HG03139 (cell line): ENCODE measurements around the gene CEACAM5.
"Not testable (repeated sequence)": the region's sequence is repeated elsewhere in the genome, so short reads cannot be mapped to it uniquely, and the experiment has no call there.

Experiments used
- ATAC-seq: cut with Tn5 transposase; IDR thresholded peaks from one replicate; pipeline ENCODE4 v1.9.1; 2021; ENCODE audit not compliant: unreplicated experiment

Gene CEACAM5

DNA sequence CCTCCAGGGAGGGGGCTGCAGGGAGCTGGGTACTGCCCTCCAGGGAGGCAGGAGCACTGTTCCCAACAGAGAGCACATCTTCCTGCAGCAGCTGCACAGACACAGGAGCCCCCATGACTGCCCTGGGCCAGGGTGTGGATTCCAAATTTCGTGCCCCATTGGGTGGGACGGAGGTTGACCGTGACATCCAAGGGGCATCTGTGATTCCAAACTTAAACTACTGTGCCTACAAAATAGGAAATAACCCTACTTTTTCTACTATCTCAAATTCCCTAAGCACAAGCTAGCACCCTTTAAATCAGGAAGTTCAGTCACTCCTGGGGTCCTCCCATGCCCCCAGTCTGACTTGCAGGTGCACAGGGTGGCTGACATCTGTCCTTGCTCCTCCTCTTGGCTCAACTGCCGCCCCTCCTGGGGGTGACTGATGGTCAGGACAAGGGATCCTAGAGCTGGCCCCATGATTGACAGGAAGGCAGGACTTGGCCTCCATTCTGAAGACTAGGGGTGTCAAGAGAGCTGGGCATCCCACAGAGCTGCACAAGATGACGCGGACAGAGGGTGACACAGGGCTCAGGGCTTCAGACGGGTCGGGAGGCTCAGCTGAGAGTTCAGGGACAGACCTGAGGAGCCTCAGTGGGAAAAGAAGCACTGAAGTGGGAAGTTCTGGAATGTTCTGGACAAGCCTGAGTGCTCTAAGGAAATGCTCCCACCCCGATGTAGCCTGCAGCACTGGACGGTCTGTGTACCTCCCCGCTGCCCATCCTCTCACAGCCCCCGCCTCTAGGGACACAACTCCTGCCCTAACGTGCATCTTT, 7.8 kb upstream of the CEACAM5 start:
- no peak for ATAC-seq

DNA sequence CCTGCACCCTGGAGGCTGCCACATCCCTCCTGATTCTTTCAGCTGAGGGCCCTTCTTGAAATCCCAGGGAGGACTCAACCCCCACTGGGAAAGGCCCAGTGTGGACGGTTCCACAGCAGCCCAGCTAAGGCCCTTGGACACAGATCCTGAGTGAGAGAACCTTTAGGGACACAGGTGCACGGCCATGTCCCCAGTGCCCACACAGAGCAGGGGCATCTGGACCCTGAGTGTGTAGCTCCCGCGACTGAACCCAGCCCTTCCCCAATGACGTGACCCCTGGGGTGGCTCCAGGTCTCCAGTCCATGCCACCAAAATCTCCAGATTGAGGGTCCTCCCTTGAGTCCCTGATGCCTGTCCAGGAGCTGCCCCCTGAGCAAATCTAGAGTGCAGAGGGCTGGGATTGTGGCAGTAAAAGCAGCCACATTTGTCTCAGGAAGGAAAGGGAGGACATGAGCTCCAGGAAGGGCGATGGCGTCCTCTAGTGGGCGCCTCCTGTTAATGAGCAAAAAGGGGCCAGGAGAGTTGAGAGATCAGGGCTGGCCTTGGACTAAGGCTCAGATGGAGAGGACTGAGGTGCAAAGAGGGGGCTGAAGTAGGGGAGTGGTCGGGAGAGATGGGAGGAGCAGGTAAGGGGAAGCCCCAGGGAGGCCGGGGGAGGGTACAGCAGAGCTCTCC, 6.9 kb upstream of the CEACAM5 start:
- no peak for ATAC-seq

DNA sequence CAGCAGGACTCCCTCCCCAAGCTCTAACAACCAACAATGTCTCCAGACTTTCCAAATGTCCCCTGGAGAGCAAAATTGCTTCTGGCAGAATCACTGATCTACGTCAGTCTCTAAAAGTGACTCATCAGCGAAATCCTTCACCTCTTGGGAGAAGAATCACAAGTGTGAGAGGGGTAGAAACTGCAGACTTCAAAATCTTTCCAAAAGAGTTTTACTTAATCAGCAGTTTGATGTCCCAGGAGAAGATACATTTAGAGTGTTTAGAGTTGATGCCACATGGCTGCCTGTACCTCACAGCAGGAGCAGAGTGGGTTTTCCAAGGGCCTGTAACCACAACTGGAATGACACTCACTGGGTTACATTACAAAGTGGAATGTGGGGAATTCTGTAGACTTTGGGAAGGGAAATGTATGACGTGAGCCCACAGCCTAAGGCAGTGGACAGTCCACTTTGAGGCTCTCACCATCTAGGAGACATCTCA, 6.2 kb upstream of the CEACAM5 start:
- ATAC-seq = no peak

DNA sequence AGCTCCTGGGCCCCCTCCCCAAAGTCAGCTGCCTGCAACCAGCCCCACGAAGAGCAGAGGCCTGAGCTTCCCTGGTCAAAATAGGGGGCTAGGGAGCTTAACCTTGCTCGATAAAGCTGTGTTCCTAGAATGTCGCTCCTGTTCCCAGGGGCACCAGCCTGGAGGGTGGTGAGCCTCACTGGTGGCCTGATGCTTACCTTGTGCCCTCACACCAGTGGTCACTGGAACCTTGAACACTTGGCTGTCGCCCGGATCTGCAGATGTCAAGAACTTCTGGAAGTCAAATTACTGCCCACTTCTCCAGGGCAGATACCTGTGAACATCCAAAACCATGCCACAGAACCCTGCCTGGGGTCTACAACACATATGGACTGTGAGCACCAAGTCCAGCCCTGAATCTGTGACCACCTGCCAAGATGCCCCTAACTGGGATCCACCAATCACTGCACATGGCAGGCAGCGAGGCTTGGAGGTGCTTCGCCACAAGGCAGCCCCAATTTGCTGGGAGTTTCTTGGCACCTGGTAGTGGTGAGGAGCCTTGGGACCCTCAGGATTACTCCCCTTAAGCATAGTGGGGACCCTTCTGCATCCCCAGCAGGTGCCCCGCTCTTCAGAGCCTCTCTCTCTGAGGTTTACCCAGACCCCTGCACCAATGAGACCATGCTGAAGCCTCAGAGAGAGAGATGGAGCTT, 4.7 kb upstream of the CEACAM5 start:
- ATAC-seq = no peak

DNA sequence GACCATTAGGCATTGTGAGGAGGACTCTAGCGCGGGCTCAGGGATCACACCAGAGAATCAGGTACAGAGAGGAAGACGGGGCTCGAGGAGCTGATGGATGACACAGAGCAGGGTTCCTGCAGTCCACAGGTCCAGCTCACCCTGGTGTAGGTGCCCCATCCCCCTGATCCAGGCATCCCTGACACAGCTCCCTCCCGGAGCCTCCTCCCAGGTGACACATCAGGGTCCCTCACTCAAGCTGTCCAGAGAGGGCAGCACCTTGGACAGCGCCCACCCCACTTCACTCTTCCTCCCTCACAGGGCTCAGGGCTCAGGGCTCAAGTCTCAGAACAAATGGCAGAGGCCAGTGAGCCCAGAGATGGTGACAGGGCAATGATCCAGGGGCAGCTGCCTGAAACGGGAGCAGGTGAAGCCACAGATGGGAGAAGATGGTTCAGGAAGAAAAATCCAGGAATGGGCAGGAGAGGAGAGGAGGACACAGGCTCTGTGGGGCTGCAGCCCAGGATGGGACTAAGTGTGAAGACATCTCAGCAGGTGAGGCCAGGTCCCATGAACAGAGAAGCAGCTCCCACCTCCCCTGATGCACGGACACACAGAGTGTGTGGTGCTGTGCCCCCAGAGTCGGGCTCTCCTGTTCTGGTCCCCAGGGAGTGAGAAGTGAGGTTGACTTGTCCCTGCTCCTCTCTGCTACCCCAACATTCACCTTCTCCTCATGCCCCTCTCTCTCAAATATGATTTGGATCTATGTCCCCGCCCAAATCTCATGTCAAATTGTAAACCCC, 2.8 kb upstream of the CEACAM5 start:
- ATAC-seq = no peak

DNA sequence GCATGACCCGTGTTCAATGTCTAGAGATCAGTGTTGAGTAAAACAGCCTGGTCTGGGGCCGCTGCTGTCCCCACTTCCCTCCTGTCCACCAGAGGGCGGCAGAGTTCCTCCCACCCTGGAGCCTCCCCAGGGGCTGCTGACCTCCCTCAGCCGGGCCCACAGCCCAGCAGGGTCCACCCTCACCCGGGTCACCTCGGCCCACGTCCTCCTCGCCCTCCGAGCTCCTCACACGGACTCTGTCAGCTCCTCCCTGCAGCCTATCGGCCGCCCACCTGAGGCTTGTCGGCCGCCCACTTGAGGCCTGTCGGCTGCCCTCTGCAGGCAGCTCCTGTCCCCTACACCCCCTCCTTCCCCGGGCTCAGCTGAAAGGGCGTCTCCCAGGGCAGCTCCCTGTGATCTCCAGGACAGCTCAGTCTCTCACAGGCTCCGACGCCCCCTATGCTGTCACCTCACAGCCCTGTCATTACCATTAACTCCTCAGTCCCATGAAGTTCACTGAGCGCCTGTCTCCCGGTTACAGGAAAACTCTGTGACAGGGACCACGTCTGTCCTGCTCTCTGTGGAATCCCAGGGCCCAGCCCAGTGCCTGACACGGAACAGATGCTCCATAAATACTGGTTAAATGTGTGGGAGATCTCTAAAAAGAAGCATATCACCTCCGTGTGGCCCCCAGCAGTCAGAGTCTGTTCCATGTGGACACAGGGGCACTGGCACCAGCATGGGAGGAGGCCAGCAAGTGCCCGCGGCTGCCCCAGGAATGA, 1.5 kb upstream of the CEACAM5 start:
- no peak for ATAC-seq

DNA sequence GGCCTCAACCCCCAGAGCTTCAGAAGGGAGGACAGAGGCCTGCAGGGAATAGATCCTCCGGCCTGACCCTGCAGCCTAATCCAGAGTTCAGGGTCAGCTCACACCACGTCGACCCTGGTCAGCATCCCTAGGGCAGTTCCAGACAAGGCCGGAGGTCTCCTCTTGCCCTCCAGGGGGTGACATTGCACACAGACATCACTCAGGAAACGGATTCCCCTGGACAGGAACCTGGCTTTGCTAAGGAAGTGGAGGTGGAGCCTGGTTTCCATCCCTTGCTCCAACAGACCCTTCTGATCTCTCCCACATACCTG, 969 bp upstream of the CEACAM5 start:
- no peak for ATAC-seq

DNA sequence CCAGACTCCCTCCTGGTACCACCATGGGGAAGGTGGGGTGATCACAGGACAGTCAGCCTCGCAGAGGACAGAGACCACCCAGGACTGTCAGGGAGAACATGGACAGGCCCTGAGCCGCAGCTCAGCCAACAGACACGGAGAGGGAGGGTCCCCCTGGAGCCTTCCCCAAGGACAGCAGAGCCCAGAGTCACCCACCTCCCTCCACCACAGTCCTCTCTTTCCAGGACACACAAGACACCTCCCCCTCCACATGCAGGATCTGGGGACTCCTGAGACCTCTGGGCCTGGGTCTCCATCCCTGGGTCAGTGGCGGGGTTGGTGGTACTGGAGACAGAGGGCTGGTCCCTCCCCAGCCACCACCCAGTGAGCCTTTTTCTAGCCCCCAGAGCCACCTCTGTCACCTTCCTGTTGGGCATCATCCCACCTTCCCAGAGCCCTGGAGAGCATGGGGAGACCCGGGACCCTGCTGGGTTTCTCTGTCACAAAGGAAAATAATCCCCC, 505 bp upstream of the CEACAM5 start:
- no peak for ATAC-seq

DNA sequence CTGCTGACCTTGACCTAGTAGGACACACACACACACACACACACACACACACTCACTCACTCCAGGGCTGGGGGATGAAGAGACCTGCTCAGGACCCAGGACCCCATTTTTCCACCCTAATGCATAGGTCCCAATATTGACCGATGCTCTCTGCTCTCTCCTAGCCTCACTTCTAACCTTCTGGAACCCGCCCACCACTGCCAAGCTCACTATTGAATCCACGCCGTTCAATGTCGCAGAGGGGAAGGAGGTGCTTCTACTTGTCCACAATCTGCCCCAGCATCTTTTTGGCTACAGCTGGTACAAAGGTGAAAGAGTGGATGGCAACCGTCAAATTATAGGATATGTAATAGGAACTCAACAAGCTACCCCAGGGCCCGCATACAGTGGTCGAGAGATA, 1.1 kb downstream of the CEACAM5 start:
- ATAC-seq = not testable (repeated sequence)

DNA sequence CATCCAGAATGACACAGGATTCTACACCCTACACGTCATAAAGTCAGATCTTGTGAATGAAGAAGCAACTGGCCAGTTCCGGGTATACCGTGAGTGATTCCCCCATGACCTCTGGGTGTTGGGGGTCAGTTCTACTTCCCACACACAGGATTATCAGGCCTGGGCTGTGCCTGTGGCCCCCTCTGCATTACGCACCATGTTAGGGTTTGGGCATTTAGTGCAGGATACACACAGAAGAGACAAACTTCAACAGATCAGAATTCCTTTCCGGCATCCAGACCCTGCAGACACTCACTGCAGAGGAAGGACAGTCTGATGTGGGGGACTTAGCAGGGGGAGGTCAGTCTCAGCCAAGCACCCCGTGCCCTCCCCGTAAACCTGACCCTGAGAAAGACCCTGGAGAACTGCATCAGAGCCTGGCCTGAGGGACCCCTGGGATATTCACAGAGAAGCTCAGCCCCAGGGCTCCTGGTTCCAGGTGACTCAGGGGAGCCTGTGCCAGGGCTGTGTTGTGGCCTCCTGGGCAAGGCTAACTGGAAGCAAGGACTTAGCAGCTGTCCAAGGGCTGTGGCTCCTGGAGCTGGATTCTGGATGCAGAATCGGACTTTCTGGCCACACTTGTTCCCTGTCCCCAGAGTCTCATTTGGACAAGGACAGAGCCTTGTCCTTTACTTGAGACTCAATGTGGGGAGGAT, 1.7 kb downstream of the CEACAM5 start:
- ATAC-seq = no peak

DNA sequence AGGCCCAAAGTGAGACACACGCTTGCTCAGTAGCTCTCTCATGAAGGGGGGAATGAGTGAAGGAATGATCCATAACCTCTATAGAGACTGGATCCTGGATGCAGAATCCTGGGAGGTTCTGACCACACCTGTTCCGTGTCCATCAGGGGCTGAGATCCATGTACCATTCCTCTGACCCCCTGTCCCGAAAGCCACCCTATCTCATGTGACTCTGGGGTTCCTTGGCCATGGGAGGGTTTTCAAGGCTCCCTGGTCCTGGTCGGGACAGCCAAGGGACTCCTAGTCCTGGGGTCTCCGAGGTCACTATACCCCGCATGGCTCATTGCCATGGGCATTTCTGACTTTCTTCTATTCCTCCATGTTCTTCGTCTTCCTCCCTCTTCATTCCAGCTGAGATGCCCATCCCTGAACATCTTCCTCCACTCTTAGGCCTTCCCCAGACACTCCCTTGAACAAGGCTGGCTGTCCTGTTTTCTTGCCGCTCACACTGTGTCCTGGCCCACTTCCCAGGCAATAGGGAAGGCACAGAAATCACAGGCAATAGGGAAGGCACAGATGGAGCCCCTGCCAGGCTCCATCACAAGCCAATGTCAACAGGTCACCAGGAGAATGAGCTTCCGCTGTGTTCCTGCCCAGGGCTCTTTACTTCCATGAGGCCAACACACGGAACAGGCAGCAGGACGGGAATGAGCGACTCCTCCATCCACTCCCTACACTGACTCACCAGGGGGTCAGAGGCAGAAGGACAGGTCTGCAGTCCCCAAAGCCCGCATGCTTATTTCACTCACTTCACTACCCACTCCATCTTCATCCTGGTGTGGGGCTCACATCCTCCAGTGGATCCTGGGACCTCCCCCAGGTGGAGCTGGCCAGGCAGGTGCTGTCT, 3.2 kb downstream of the CEACAM5 start:
- ATAC-seq = no peak

DNA sequence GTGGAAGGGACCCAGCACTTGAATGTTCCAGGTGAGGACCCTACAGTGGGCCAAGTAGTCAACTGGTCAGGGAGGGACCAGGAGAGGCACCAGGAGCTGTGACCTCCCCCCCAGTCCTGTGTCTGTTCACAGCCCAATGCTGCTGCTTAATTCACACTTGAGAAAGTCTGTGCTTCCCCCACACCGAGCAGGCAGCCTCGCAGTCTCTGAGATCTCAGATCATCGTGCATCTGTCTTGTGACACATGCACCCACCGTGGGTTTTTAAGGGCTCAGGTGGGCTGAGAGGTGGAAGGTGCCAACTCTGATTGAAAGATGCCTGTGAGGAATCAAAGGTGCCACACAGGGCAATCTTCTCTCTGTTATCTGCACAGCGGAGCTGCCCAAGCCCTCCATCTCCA, 6.2 kb downstream of the CEACAM5 start:
- no peak for ATAC-seq

DNA sequence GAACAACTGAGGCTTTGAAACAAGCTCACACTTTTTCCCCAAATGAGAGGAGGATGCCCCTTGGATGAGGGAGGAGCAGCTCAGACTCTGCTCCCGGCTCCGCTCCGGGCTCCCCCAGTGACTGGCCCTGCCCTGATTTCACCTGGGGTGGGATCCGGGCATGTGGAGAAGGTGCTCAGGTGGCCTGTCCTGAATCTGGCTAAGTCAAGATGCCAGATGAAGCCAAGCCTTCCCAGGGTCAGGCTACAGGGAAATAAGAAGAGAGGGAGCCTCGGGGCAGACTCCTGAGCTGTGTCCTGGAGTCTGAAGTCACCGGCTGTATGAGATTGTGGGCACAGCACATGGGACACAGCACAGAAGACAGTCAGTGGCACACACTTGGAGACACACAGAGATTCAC, 10.3 kb downstream of the CEACAM5 start:
- ATAC-seq = no peak

DNA sequence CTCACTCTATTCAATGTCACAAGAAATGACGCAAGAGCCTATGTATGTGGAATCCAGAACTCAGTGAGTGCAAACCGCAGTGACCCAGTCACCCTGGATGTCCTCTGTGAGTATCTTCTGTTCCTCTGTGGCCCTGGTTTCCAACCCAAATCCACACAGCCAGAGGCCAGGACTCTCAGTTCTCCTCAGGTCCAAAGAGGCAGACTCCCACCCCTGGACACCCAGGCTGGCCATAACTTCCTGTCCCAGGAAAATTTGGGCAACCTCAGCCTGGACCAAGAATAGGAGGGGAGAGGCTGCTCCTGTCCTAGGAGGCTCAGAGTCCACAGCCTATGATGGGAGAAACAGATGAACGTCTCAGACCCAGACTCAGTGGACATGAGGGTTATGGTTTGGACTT, 11.7 kb downstream of the CEACAM5 start:
- no peak for ATAC-seq

DNA sequence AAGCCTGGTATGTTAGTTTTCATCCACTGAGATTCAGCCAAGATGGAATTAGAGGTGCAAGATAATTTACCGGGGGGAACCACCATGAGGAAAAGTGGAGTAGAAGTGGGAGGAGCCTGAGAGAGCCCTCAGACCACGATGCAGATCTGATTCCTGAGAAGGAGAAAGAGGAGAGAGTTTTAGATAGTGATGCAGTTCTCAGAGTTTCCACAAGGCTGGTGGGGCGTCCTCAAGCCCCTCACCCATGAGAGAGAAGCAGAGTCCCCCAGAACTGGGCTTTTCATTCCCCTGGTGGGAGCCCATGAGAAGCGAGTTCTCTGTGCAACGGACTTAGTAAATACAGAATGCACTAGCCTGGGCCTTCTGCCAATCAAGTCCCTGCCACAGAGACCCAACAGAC, 18.1 kb downstream of the CEACAM5 start:
- no peak for ATAC-seq

DNA sequence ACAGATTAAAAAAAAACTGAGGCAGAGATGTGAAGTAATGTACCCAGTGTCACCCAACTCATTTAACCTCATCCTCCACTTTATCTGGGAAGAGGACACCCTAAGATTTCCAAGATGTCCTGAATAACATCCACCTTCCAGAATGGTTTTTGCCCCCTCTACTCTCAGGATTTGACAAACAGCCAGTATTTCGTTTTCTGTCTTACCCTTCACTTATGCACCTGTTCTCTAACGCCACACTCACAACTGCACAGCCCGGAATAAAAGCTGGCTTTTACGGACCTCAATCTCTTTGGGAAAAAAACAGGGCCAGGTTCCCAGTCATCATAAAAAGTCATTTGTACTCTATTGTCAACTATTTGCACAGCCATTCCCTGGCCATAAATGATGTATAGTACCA, 25.7 kb downstream of the CEACAM5 start:
- no peak for ATAC-seq

DNA sequence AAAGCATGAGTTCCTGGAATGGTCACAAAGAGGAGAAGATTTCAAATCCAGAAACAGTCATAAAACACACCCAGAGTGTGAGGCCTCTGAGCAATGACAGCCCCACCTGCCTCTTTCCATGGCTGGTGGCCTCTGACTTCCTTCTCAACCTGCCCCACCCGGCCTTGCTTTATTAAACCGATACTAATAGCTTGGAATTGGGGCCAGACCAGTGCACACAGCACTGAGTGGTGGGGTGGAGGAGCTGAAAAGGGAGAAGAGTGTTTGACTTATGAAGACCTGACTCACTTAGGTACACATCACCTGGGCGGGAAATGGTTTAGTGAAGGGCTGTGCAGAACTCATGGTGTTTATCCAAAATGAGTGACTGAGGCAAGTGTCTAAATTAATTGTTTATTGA, 26.2 kb downstream of the CEACAM5 start:
- ATAC-seq = no peak

DNA sequence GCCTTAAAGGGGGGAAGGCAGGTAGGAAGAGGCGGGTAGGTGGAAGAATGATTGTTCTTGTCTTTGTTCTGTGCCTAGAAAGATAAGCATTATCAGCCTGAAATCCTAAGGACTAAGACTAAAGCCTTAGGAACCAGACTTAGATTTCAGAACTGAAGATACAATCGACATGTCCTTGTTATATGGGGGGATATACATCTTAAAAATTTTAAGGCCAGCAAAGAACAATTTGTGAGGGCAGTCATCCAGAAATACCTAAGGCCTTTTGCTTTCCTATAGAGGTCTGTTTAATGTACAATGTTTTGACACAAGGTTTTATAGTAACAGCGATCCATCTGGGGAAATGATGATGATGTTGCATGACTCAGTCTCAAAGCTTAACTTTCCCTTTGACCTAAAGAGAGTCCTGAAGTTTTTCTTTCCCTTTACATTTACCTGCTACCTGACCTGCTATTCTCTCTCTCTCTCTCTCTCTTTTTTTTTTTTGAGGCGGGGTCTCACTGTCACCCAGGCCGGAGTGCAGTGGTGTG, 26.7 kb downstream of the CEACAM5 start:
- ATAC-seq = no peak

DNA sequence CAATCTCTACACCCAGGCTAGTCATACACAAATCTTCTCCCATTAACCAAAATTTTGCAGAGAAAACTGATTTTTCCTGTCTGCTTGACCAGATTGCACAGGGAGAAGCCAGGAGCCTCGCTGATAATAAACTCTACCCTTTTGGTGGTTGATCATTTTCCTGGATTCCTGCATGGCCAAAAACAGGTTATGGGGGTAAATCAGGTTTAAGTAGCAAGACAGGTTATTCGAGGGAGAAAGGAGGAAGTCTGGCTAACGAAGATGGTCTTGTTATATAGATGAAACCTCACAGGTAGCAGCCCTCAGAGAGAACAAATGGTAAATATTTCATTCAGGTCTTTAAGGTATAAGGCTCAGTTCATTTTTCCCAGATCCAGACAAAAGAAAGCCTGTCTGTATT, 30.9 kb downstream of the CEACAM5 start:
- ATAC-seq = no peak
